G401 (cell line): ENCODE measurements around the gene RGSL1. TPM values are rescaled to one million over a fixed set of nuclear protein-coding genes. Genes with fewer than 3 reads are reported as not detected.
A peak's percentile ranks its signal among the peaks of the same experiment; 100 is the strongest.
"Not testable (repeated sequence)": the region's sequence is repeated elsewhere in the genome, so short reads cannot be mapped to it uniquely, and the experiment has no call there.

Source experiments
- DNase-seq: peaks from one replicate; pipeline ENCODE4 v3.0.0-alpha.2; 2015; ENCODE audit warnings: low spot score
- in situ Hi-C: cut with HindIII; loops from 2 replicates; pipeline ENCODE4 v1.10.0; 2016; ENCODE audit warnings: low sequenced_read_pairs, mixed read lengths
- total RNA-seq: library from RNA; depleted of rRNA; stranded (reverse); fragments of >200 nt; shearing (Covaris generic); gene quantifications from 2 replicates; pipeline ENCODE4 v1.2.3, GENCODE V29; 2014

Gene RGSL1
- total RNA-seq, 1 experiment from 2014 or later = not detected

DNA sequence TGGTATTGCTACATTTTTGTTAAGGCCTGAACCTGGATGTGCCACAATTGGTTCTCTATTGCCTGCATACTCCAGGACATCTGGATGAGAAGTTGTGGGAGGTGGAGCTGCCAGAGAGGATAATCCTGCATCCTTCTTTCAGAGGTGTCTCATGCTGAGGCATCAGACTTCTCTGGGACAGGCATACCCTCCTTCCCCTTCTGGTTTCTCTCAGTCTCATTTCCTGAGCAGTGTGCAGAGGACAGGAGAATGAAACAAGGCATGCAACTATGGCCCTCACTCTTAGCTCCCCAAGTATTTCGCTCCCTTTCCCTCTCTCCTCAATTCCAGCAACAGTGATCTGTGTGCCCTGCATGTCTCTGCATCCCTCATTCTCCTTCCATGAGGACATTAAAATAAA, 7.6 kb upstream of the RGSL1 start:
- no peak for DNase-seq
- in situ Hi-C loops = no loop called here

- in situ Hi-C loops = no loop called here
- DNase-seq = no peak
Observed at GRCh38 chr1:182444497-182444896, 5.4 kb upstream of the RGSL1 start.

DNA sequence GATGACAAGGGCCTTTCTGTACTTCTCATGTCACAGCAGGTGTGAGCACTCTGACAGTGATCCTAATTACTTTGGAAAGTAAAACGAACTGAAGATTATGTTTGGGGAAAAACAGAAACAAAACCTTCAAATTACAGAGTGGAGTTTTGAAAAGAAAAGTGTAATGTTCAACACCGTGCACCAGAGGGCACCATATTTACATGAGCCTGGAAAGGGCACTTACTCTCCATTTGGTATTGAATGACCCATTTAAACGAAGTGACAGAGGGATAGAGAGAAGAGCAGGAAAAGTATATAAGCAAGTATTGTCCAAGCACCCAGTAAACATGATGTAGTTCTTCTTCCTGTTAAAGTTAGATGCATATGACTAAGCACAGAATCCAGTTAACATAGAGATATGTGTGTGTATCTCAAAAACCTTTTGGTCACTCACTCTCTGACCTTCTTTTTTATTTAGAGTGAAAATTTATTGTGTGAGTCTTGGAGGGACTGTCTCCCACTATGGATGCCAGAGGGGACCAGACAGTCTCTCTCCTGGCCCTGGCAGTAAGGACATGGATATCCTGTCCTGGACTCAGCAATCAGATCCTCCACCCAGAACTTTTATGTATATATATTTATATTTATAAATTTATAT, 3.8 kb upstream of the RGSL1 start:
- in situ Hi-C loops = no loop called here
- DNase-seq = peak; percentile 29

DNA sequence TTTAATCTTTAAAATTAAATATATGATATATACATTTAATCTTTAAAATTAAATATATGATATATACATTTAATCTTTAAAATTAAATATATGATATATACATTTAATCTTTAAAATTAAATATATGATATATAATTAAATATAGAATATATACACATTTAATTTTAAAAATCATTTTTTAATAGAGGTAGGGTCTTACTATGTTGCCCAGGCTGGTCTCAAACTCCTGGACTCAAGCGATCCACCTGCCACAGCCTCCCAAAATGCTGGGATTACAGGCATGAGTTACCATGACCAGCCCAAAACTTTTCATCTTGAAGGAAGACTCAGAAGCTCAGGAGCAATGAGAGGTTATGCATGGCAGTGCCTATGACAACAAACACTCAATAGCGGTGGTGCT, 2.8 kb upstream of the RGSL1 start:
- in situ Hi-C loops, DNase-seq: not testable (repeated sequence)

- no peak for DNase-seq
- in situ Hi-C loops = no loop called here
Observed at GRCh38 chr1:182447660-182448059, 2.3 kb upstream of the RGSL1 start.

DNA sequence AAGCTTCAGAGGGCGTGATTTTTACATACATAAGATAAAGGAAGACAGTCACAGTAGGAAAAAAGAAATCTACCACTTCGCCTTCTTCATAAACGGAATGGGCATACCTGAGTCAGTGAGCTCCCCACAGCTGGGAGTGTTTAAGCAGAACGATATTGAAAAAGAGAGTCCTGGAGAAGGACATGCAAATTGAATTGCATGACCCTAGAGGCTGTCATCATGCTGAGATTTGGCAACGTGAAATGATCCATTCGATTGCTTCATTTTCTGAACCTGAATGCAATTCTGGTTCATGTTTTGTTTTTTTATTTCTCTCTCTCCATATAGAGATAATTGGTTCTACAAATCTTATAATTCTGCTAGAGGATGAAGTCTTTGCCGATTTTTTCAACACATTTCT, 3.7 kb downstream of the RGSL1 start:
- no peak for DNase-seq
- in situ Hi-C loops = no loop called here

GRCh38 chr1:182457844-182458243, 7.9 kb downstream of the RGSL1 start:
- no peak for DNase-seq
- in situ Hi-C loops = no loop called here

DNA sequence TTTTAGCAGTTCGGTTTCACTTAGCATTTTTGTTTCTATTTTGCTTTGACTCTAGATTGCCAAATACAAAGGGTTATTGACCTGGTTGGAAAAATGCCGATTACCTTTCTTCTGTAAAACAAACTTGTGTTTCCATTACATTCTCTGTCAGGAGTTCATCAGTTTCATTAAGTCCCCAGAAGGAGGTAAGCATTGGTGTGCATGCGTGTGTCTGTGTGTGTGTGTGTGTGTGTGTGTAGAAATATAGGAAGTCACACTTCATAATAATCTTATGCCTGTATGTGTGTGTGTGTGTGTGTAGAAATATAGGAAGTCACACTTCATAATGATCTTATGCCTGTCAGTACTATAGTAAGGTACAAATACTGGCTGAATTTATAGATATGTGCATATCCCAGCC, 10.0 kb downstream of the RGSL1 start:
- DNase-seq = no peak
- in situ Hi-C loops = no loop called here

DNA sequence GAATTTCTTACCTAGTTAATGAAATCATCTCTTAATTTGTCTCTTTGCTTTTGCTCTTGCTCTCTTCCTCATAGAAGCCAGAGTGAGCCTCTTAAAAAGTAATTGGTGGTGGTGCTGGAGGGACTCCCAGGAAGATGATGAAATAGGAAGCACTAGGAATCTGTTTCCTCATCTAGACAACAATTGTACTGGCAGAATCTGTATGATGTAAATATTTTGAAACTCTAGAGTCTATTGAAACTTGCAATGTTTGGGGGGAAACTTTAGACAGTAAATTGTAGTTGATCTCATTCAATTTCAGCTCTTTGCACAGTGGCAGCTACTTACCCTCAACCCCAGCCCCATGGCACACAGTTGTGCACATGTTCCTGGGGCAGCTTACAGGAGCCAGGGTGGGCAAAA, 10.6 kb downstream of the RGSL1 start:
- DNase-seq = no peak
- in situ Hi-C loops = no loop called here

GRCh38 chr1:182473556-182473955, 23.6 kb downstream of the RGSL1 start:
- in situ Hi-C loops = no loop called here
- no peak for DNase-seq

DNA sequence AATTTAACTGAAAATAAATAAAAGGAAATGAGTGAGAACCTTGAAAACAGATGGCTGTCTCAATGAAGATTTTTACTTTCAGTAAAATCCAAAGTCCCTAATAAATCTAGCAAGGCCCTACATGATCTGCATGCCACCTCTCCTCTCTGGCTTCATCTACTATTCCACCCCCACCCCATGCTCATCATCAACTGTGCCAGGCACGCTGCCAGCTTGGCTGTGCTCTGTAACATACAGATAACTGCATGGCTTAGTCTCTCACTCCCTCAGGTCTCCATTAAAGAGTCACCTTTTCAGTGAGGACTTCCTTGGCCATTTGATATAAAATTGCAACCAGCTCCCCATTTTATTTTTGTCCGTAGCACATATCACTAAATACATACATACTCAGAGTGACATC, 26.7 kb downstream of the RGSL1 start:
- DNase-seq = no peak
- in situ Hi-C loops = no loop called here

DNA sequence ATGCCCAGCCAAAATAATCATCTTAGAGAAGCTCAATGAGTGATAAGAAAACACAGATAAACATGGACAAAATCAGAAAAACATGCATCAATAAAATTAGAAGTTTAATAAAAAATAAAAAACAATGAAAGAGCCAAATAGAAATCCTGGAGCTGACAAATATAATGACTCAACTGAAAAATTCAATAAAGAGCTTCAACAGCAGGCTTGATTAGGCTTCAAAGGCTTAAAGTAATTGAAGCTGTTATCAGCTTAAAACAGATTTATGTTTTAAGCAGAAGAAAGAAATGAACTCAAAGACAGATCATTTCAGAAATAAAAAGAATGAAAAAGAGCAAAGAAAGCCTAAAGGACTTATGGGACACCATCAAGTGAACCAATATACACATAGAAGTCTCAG, 28.3 kb downstream of the RGSL1 start:
- in situ Hi-C loops = no loop called here

DNA sequence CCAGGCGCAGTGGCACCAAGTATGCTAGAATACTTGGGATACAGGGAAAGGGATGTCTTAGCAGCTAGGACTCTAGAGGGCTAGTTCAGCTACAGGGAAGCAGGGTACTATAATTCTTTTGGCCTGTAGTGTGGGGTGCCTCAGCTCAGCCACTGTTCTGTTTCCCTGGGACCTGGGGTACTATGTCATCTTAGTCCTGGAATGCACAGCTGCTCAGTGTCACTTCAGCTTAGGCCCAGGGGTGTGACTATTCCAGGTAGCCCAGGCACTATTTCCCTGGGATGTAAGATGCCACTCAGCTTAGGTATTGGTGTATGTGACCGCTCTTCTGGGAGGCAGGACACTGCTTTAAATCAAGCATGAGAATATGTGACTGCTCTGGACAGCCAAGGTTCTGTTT, 34.1 kb downstream of the RGSL1 start:
- DNase-seq = no peak
- in situ Hi-C loops = no loop called here

More for the DNA sequence above, 28.3 kb downstream of the RGSL1 start:
- no peak for DNase-seq

GRCh38 chr1:182484531-182485257, 34.7 kb downstream of the RGSL1 start:
- in situ Hi-C loops = no loop called here
- no peak for DNase-seq

DNA sequence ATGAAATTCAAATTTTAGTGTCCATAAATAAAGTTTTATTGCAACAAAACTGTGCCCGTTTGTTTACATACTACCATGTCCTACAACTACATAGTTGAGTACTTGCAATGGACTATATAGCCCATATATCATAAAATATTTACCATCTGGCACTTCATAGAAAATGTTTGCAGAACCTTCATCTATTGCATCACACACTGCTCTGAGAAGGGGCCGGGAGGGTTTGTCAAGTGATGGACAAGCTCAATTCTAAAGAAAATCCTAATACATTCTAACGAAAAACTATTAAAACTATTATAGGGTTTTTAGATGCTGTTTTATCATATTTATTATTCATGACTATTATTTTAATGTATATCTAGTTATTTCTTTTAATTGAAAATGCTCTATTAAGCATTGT, 35.9 kb downstream of the RGSL1 start:
- in situ Hi-C loops = no loop called here
- DNase-seq = no peak

- no peak for DNase-seq
- in situ Hi-C loops = no loop called here
Observed at GRCh38 chr1:182488803-182489202, 38.9 kb downstream of the RGSL1 start.

DNA sequence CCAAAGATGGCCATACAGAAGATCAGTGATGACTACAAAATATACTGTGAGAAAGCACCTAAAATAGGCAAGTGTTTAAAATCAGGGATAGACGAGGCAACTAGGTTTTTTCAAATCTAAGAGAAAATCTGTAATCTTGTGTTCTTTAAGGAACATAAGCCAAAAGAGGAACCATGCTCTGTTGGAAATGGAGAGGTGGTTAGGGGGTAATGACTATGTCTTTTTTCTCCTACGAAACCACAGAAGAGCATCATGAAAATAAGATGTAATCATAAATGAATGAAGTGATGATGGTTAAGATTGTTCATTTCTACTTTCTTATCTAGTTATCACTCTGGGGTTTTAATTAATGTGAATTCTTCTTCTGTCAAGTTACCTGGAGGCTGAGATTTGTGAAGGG, 43.1 kb downstream of the RGSL1 start:
- no peak for DNase-seq
- in situ Hi-C loops = no loop called here

GRCh38 chr1:182495002-182495401, 45.1 kb downstream of the RGSL1 start:
- in situ Hi-C loops = no loop called here
- DNase-seq = no peak

DNA sequence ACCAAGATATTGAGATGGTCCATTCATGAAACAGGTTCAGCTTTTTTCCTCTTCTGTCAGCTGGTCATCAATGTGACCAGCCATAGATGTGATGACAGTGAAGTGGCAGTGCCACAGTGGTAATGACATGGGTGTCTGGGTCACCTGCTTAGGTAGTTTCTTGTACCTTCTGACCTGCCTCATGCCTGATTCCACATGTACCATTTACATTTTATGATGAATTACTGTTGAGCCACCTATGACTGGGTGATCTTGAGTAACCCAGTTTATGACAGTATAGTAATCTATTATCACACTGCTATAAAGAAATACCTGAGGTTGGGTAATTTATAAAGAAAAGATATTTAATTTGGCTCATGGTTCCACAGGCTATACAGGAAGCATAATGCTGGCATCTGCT, 45.7 kb downstream of the RGSL1 start:
- in situ Hi-C loops = no loop called here

GRCh38 chr1:182507685-182508084, 57.7 kb downstream of the RGSL1 start:
- in situ Hi-C loops = no loop called here
- no peak for DNase-seq

More for the DNA sequence above, 45.7 kb downstream of the RGSL1 start:
- no peak for DNase-seq

DNA sequence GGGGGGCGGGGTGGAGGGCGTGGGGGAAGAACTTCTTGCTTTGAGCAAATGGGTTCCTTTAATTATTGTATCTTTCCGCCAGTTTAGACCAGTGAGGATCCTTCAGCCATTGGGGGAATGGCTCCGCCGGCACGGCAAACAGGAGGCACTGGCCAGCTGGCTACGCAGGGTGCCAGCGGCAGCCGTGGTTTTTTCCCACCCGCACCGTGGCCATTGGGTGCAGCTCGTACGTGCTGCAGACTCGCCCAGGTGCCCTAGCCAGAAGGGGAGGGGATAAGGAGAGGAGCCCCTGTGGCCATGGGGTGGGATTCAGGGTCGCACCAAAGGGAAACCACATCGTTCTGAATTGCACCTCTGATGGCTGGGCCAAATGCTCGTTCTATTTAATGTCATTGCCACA, 65.6 kb downstream of the RGSL1 start:
- DNase-seq = no peak
- in situ Hi-C loops = no loop called here
